ENCODE data around the gene VPS13D.
A peak's percentile ranks its signal among the peaks of the same experiment; 100 is the strongest.
"Not testable (repeated sequence)": the region's sequence is repeated elsewhere in the genome, so short reads cannot be mapped to it uniquely, and the experiment has no call there.

The VPS13D gene

GRCh38 chr1:12467570-12468286, 237.9 kb downstream of the VPS13D start:
- in situ Hi-C loops (cut with HindIII; ENCODE audit: low pct_unique_long_range_greater_than_20kb, low sequenced_read_pairs) = no loop called here
- TF ChIP-seq JUND (IDR thresholded peaks at IDR 0.05; ENCODE audit: low read depth) = no peak
- no peak for DNase-seq (ENCODE audit: low read depth in 1 of 2, low spot score in 1 of 2)

DNA sequence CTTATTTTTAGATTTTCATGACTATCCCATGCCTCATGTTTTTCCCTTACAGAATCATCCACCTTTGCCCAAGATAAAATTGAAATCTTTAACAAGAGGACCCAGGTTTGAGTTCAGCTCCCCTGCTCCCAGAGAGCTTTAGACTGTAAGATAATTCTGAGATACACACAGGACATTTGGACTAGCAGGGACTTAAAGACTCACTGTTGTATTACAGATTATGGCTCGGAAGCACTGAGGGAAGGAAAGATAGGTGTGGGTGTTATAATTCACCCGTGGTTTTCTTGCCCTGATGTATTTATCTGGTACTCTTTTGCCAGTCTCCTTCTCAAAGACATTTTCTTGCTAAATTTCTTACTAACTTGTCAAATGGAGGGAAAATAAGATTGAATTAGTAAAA, 238.5 kb downstream of the VPS13D start:
- no peak for DNase-seq (ENCODE audit: low read depth in 1 of 2, low spot score in 1 of 2)
- TF ChIP-seq JUND (IDR thresholded peaks at IDR 0.05; ENCODE audit: low read depth) = no peak
- in situ Hi-C loops (cut with HindIII; ENCODE audit: low pct_unique_long_range_greater_than_20kb, low sequenced_read_pairs) = no loop called here

- in situ Hi-C loops (cut with HindIII; ENCODE audit: low pct_unique_long_range_greater_than_20kb, low sequenced_read_pairs) = no loop called here
- TF ChIP-seq JUND (IDR thresholded peaks at IDR 0.05; ENCODE audit: low read depth) = no peak
- DNase-seq (ENCODE audit: low read depth in 1 of 2, low spot score in 1 of 2) = no peak
These were observed 239.7 kb downstream of the VPS13D start for GRCh38 chr1:12469493-12469892.

GRCh38 chr1:12469990-12470389, 240.2 kb downstream of the VPS13D start:
- in situ Hi-C loops (cut with HindIII; ENCODE audit: low pct_unique_long_range_greater_than_20kb, low sequenced_read_pairs) = no loop called here
- no peak for TF ChIP-seq JUND (IDR thresholded peaks at IDR 0.05; ENCODE audit: low read depth)
- DNase-seq (ENCODE audit: low read depth in 1 of 2, low spot score in 1 of 2) = no peak

GRCh38 chr1:12470916-12471315, 241.1 kb downstream of the VPS13D start:
- in situ Hi-C loops (cut with HindIII; ENCODE audit: low pct_unique_long_range_greater_than_20kb, low sequenced_read_pairs); DNase-seq (ENCODE audit: low read depth in 1 of 2, low spot score in 1 of 2): not testable (repeated sequence)

- no peak for DNase-seq (ENCODE audit: low read depth in 1 of 2, low spot score in 1 of 2)
- TF ChIP-seq JUND (IDR thresholded peaks at IDR 0.05; ENCODE audit: low read depth) = no peak
- in situ Hi-C loops (cut with HindIII; ENCODE audit: low pct_unique_long_range_greater_than_20kb, low sequenced_read_pairs) = no loop called here
These were observed 242.4 kb downstream of the VPS13D start for GRCh38 chr1:12472156-12472797.

DNA sequence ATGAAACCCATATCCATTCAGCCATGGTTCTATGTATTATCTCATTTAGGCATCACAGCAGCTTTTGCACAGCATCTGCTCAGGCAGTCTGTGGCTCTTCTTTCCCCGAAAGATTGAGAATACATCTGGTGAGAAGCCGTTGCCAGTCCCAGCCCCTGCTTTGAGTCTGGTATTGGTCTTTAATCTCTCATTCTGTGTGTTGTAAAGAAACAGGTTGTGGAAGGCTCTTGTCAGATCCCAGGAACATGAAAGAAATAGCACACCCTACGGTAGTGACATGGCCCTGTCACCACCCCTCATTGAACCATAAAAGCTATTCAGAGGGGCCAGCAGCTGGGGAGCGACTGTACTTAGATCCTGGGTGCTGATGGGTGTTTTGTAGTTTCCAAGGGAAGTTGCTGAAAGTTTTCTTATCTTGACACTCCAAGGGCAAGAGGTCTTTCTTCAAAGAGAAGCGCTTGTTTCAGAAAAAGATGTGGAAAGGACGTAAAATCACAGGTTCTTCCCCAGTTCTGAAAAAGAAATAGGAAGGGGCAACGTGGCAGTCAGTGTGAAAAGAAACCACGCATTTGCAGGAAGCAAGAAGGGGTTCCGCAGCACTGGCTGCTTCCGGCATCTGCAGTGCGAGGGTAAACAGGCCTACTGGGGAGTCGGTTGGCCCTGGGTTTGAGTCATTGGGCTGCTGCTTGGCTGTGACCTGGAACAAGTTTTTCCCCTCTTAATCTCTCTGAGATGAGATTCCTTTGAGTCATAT, 243.1 kb downstream of the VPS13D start:
- no peak for TF ChIP-seq JUND (IDR thresholded peaks at IDR 0.05; ENCODE audit: low read depth)
- in situ Hi-C loops (cut with HindIII; ENCODE audit: low pct_unique_long_range_greater_than_20kb, low sequenced_read_pairs) = no loop called here
- DNase-seq (ENCODE audit: low read depth in 1 of 2, low spot score in 1 of 2) = no peak

- no peak for TF ChIP-seq JUND (IDR thresholded peaks at IDR 0.05; ENCODE audit: low read depth)
- DNase-seq (ENCODE audit: low read depth in 1 of 2, low spot score in 1 of 2) = no peak
- in situ Hi-C loops (cut with HindIII; ENCODE audit: low pct_unique_long_range_greater_than_20kb, low sequenced_read_pairs) = no loop called here
These were observed 243.9 kb downstream of the VPS13D start for GRCh38 chr1:12473596-12474362.

GRCh38 chr1:12475101-12475500, 245.3 kb downstream of the VPS13D start:
- in situ Hi-C loops (cut with HindIII; ENCODE audit: low pct_unique_long_range_greater_than_20kb, low sequenced_read_pairs) = no loop called here
- TF ChIP-seq JUND (IDR thresholded peaks at IDR 0.05; ENCODE audit: low read depth) = no peak
- no peak for DNase-seq (ENCODE audit: low read depth in 1 of 2, low spot score in 1 of 2)

DNA sequence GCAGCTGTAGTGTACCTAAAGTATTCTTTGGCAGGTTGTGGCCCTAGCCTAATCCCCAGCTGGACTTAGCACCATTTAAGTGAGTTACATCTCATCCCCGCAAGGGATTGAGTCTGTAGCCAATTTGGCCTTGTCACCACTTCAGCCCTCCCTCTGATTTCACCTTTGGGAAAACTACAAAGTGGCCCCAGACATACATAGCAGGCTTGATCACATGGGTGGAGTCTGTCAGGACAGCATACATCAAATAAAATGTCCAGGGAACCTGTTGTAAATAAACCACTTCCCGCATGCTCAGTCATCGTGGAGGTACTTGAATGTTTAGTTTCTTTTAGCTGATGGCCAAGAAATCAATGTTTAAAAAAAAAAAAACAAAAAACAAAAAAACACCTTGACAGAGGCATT, 245.7 kb downstream of the VPS13D start:
- no peak for TF ChIP-seq JUND (IDR thresholded peaks at IDR 0.05; ENCODE audit: low read depth)
- in situ Hi-C loops (cut with HindIII; ENCODE audit: low pct_unique_long_range_greater_than_20kb, low sequenced_read_pairs) = no loop called here
- peak in 1 of 2 experiments; percentile 25 for DNase-seq (ENCODE audit: low read depth in 1 of 2, low spot score in 1 of 2)

GRCh38 chr1:12475947-12476346, 246.1 kb downstream of the VPS13D start:
- DNase-seq (ENCODE audit: low read depth in 1 of 2, low spot score in 1 of 2) = peak in 1 of 2 experiments; percentile 53
- no peak for TF ChIP-seq JUND (IDR thresholded peaks at IDR 0.05; ENCODE audit: low read depth)
- in situ Hi-C loops (cut with HindIII; ENCODE audit: low pct_unique_long_range_greater_than_20kb, low sequenced_read_pairs) = no loop called here

DNA sequence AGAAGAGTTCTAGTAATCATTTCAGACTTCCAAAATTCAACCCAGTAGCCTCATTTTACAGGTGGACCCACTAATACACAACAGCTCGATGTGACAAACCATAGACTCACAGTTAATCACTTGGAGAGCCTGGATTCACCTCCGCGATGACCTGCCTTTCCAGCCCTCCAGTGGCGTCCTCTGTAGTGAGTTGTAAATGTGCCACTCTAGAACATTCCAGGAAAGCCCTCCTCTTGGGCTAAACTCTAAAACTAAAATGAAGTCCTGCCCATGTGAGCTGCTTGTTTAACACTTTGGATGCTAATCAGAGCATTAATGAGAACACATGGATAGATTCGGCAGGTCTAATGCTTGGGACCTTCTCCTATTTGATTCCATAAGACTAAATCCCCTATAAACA, 247.5 kb downstream of the VPS13D start:
- in situ Hi-C loops (cut with HindIII; ENCODE audit: low pct_unique_long_range_greater_than_20kb, low sequenced_read_pairs) = no loop called here
- no peak for TF ChIP-seq JUND (IDR thresholded peaks at IDR 0.05; ENCODE audit: low read depth)
- no peak for DNase-seq (ENCODE audit: low read depth in 1 of 2, low spot score in 1 of 2)

All from T47D (cell line).